Raji (cell line): ENCODE results near the gene RSPH10B.
"Not testable (repeated sequence)": the region's sequence is repeated elsewhere in the genome, so short reads cannot be mapped to it uniquely, and the experiment has no call there.

Source experiments
- POLR2A ChIP-seq: IDR thresholded peaks from 2 replicates; pipeline ENCODE4 v1.6.1; 2011; ENCODE audit warnings: low read depth, low read length, control low read depth; ENCODE audit not compliant: insufficient read depth

RSPH10B gene

GRCh38 chr7:5970347-5970911, at the start of gene RSPH10B:
Gene RSPH10B, minus strand, starts transcription at chr7:5970689. Its CDS starts 3,573 bp downstream, at chr7:5967116.
- not testable (repeated sequence) for TF ChIP-seq POLR2A

- no peak for TF ChIP-seq POLR2A
Observed at GRCh38 chr7:6016653-6016966, 46.1 kb upstream of the RSPH10B start.

GRCh38 chr7:6015917-6016652, 45.6 kb upstream of the RSPH10B start:
- no peak for TF ChIP-seq POLR2A

DNA sequence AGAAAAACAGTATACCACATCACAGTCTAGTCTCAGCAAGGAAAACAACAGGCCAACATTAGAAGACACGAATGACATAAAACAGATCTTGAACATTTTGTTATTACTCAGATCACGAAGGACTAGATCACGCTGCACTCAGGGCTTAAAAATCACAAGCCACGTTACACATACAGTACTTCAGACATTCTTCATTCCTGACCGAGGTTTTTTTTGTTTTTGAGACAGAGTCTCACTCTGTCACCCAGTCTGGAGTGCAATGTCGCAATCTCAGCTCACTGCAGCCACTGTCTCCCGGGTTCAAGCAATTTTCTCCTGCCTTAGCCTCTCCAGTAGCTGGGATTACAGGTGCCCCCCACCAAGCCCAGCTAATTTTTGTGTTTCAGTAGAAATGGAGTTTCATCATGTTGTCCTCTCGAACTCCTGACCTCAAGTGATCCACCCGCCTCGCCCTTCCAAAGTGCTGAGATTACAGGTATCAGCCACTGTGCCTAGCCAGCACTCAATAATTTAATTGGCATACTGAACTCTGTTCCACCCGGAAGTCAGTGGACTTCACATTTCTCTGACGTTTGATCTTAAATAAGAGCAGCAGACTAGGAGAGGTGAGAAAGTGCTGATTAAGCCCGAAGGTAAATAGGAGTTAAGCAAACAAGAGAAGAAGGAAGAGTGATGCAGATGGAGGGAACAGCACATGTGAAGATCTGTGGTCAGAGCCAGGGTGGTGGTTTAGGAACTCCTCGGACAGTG, 42.0 kb upstream of the RSPH10B start:
- no peak for TF ChIP-seq POLR2A

DNA sequence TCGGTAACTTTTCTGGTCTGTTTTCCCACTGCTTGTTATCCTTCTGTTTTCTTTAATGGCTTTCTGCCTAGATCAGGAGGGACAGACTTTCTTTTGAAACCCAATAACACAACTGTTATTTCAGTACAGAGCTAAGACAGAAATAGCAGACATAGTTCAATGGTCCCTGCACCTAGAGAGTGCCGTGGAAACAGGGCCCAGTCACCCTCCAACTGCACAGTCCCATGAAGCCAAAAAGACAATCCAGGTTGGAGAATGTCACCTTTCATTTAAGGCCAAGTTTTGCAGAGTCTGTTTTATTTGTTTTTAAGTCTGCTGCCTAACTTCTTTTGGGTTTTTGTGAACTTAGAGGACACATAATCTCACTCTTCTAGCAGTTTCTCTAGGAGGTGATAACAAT, 41.1 kb upstream of the RSPH10B start:
- no peak for TF ChIP-seq POLR2A

GRCh38 chr7:6008668-6009611, 38.5 kb upstream of the RSPH10B start, which contains the start of the genes AIMP2 and PMS2:
Gene AIMP2, plus strand, starts transcription at chr7:6009272. Its CDS starts 92 bp downstream, at chr7:6009364.
Gene PMS2, minus strand, starts transcription at chr7:6009049. Its CDS starts 30 bp downstream, at chr7:6009019.
- peak; percentile 95 for TF ChIP-seq POLR2A

DNA sequence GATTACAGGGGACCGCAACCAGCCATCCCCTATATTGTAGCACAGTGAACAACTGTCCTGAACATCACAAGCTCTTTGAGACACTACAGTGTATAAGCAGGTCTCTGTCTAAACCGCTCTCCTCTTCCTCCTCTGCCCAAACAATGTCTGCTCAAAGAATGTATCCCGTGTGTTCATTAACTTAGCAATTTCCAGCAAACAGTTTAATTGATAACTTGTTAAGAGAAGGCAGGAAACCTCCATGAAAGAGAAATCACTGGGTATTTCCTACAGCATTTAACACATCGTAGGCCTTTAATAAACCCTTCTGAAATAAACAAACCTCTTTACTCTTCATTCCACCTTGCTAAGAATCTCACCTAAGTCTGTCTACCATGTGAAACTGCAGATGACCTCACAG, 36.9 kb upstream of the RSPH10B start:
- no peak for TF ChIP-seq POLR2A

GRCh38 chr7:5997210-5997808, 26.8 kb upstream of the RSPH10B start:
- TF ChIP-seq POLR2A: no peak

- TF ChIP-seq POLR2A: peak; percentile 48; the same call in 1 of the 2 replicates
Observed at GRCh38 chr7:5898480-5899224, 71.8 kb downstream of the RSPH10B start, which contains the start of gene CCZ1. Gene CCZ1, plus strand, starts transcription at chr7:5898733. Its CDS starts 67 bp downstream, at chr7:5898800.

GRCh38 chr7:5892498-5892897, 78.0 kb downstream of the RSPH10B start:
- no peak for TF ChIP-seq POLR2A
